Measurements from ENCODE around the gene FAM120A.

FAM120A gene

GRCh38 chr9:93582550-93582949, 131.1 kb downstream of the FAM120A start:
- H3K36me3 ChIP-seq: no peaks in the 10 kb centered on the region
- TF ChIP-seq CTCF (IDR thresholded peaks at IDR 0.05): no peak
- intact Hi-C loops (cut with DNase I; ENCODE audit: low total_unique reads): loop anchor here (10.0 kb wide), 1 partner anchor 138 kb away; no protein-coding TSS in a partner anchor
- H3K9me3 ChIP-seq: no peaks in the 10 kb centered on the region
- no peak overlapping the region for H3K4me3 ChIP-seq
- H3K27ac ChIP-seq: no peak overlapping the region
- no peaks in the 10 kb centered on the region for H3K27me3 ChIP-seq
- peak in 1 of 2 donors; percentile 28 for DNase-seq
- peaks cover 0 to 70% (median 53%) of the 10 kb centered on the region in 4 donors for H3K4me1 ChIP-seq

- no peaks in the 10 kb centered on the region for H3K36me3 ChIP-seq
- DNase-seq: no peak
- no peak overlapping the region for H3K4me3 ChIP-seq
- peaks cover 0 to 70% (median 46%) of the 10 kb centered on the region in 4 donors for H3K4me1 ChIP-seq
- intact Hi-C loops (cut with DNase I; ENCODE audit: low total_unique reads): loop anchor here (10.0 kb wide), 1 partner anchor 140 kb away; no protein-coding TSS in a partner anchor
- H3K27ac ChIP-seq: no peak overlapping the region
- no peak for TF ChIP-seq CTCF (IDR thresholded peaks at IDR 0.05)
- H3K9me3 ChIP-seq: no peaks in the 10 kb centered on the region
- no peaks in the 10 kb centered on the region for H3K27me3 ChIP-seq
Observed at GRCh38 chr9:93585259-93585658, 133.8 kb downstream of the FAM120A start.

GRCh38 chr9:93585695-93586094, 134.2 kb downstream of the FAM120A start:
- TF ChIP-seq CTCF (IDR thresholded peaks at IDR 0.05): no peak
- DNase-seq: no peak
- Histone ChIP-seq H3K4me1 (peaks cover 0 to 66% (median 42%) of the 10 kb centered on the region in 4 donors), H3K4me3 (no peak overlapping the region), H3K9me3 (no peaks in the 10 kb centered on the region), H3K27ac (no peak overlapping the region), H3K27me3 (no peaks in the 10 kb centered on the region), H3K36me3 (no peaks in the 10 kb centered on the region)
- intact Hi-C loops (cut with DNase I; ENCODE audit: low total_unique reads): loop anchor here (10.0 kb wide), 1 partner anchor 141 kb away; no protein-coding TSS in a partner anchor

- Histone ChIP-seq H3K27ac (no peak overlapping the region), H3K4me1 (peaks cover 0 to 64% (median 39%) of the 10 kb centered on the region in 4 donors), H3K27me3 (no peaks in the 10 kb centered on the region), H3K36me3 (no peaks in the 10 kb centered on the region), H3K4me3 (no peak overlapping the region), H3K9me3 (no peaks in the 10 kb centered on the region)
- intact Hi-C loops (cut with DNase I; ENCODE audit: low total_unique reads): loop anchor here (10.0 kb wide), 1 partner anchor 142 kb away; no protein-coding TSS in a partner anchor
- peak in 1 of 2 donors; percentile 58 for DNase-seq
- TF ChIP-seq CTCF (IDR thresholded peaks at IDR 0.05): no peak
Observed at GRCh38 chr9:93586290-93587057, 135.0 kb downstream of the FAM120A start.

- Histone ChIP-seq H3K36me3 (no peaks in the 10 kb centered on the region), H3K9me3 (no peaks in the 10 kb centered on the region), H3K4me3 (no peak overlapping the region), H3K27ac (no peak overlapping the region), H3K27me3 (no peaks in the 10 kb centered on the region), H3K4me1 (peaks cover 0 to 64% (median 39%) of the 10 kb centered on the region in 4 donors)
- intact Hi-C loops (cut with DNase I; ENCODE audit: low total_unique reads): loop anchor here (10.0 kb wide), 1 partner anchor 142 kb away; no protein-coding TSS in a partner anchor
- DNase-seq: peak in 1 of 2 donors; percentile 56
- no peak for TF ChIP-seq CTCF (IDR thresholded peaks at IDR 0.05)
Observed at GRCh38 chr9:93587284-93587650, 135.8 kb downstream of the FAM120A start.
